ENCODE results near the gene EVI5. TPM values are rescaled to one million over a fixed set of nuclear protein-coding genes. Genes with fewer than 3 reads are reported as not detected.
A peak's percentile ranks its signal among the peaks of the same experiment; 100 is the strongest.

EVI5 gene
- total RNA-seq, 1 donor from 2014 or later, result 33.0 TPM

- H3K36me3 Mint-ChIP-seq (ENCODE audit: low read depth, unreplicated experiment), result no peaks in the 10 kb centered on the region
- H3K4me1 Mint-ChIP-seq (ENCODE audit: unreplicated experiment), result no peaks in the 10 kb centered on the region
- DNase-seq (ENCODE audit: low spot score), result no peak
- H3K27ac Mint-ChIP-seq (ENCODE audit: unreplicated experiment), result no peak overlapping the region
- no peak overlapping the region for H3K4me3 Mint-ChIP-seq (ENCODE audit: unreplicated experiment)
- H3K9me3 Mint-ChIP-seq (ENCODE audit: unreplicated experiment), result no peaks in the 10 kb centered on the region
- TF ChIP-seq CTCF (IDR thresholded peaks at IDR 0.05; ENCODE audit: unreplicated experiment), result no peak
- no peaks in the 10 kb centered on the region for H3K27me3 Mint-ChIP-seq (ENCODE audit: unreplicated experiment)
Observed at GRCh38 chr1:92820024-92820423, 35.1 kb upstream of the EVI5 start.

GRCh38 chr1:92817986-92818764 is 33.3 kb upstream of the EVI5 start:
- Mint-ChIP-seq H3K36me3 (ENCODE audit: low read depth, unreplicated experiment) (no peaks in the 10 kb centered on the region), H3K4me3 (ENCODE audit: unreplicated experiment) (no peak overlapping the region), H3K27me3 (ENCODE audit: unreplicated experiment) (no peaks in the 10 kb centered on the region), H3K4me1 (ENCODE audit: unreplicated experiment) (no peaks in the 10 kb centered on the region), H3K27ac (ENCODE audit: unreplicated experiment) (no peak overlapping the region), H3K9me3 (ENCODE audit: unreplicated experiment) (no peaks in the 10 kb centered on the region)
- DNase-seq (ENCODE audit: low spot score), result peak; percentile 18
- peak; percentile 81 for TF ChIP-seq CTCF (IDR thresholded peaks at IDR 0.05; ENCODE audit: unreplicated experiment)

- H3K4me3 Mint-ChIP-seq (ENCODE audit: unreplicated experiment), result no peak overlapping the region
- no peaks in the 10 kb centered on the region for H3K4me1 Mint-ChIP-seq (ENCODE audit: unreplicated experiment)
- H3K27me3 Mint-ChIP-seq (ENCODE audit: unreplicated experiment), result no peaks in the 10 kb centered on the region
- no peaks in the 10 kb centered on the region for H3K36me3 Mint-ChIP-seq (ENCODE audit: low read depth, unreplicated experiment)
- no peak for DNase-seq (ENCODE audit: low spot score)
- no peak overlapping the region for H3K27ac Mint-ChIP-seq (ENCODE audit: unreplicated experiment)
- H3K9me3 Mint-ChIP-seq (ENCODE audit: unreplicated experiment), result no peaks in the 10 kb centered on the region
- no peak for TF ChIP-seq CTCF (IDR thresholded peaks at IDR 0.05; ENCODE audit: unreplicated experiment)
Observed at GRCh38 chr1:92817137-92817697, 32.3 kb upstream of the EVI5 start.

GRCh38 chr1:92816732-92817131 is 31.8 kb upstream of the EVI5 start:
- TF ChIP-seq CTCF (IDR thresholded peaks at IDR 0.05; ENCODE audit: unreplicated experiment), result no peak
- no peaks in the 10 kb centered on the region for H3K27me3 Mint-ChIP-seq (ENCODE audit: unreplicated experiment)
- no peaks in the 10 kb centered on the region for H3K9me3 Mint-ChIP-seq (ENCODE audit: unreplicated experiment)
- H3K4me3 Mint-ChIP-seq (ENCODE audit: unreplicated experiment), result no peak overlapping the region
- DNase-seq (ENCODE audit: low spot score), result no peak
- no peak overlapping the region for H3K27ac Mint-ChIP-seq (ENCODE audit: unreplicated experiment)
- H3K36me3 Mint-ChIP-seq (ENCODE audit: low read depth, unreplicated experiment), result no peaks in the 10 kb centered on the region
- no peaks in the 10 kb centered on the region for H3K4me1 Mint-ChIP-seq (ENCODE audit: unreplicated experiment)

- Mint-ChIP-seq H3K27me3 (ENCODE audit: unreplicated experiment) (no peaks in the 10 kb centered on the region), H3K27ac (ENCODE audit: unreplicated experiment) (no peak overlapping the region), H3K4me3 (ENCODE audit: unreplicated experiment) (no peak overlapping the region), H3K4me1 (ENCODE audit: unreplicated experiment) (no peaks in the 10 kb centered on the region), H3K36me3 (ENCODE audit: low read depth, unreplicated experiment) (no peaks in the 10 kb centered on the region), H3K9me3 (ENCODE audit: unreplicated experiment) (no peaks in the 10 kb centered on the region)
- no peak for DNase-seq (ENCODE audit: low spot score)
- TF ChIP-seq CTCF (IDR thresholded peaks at IDR 0.05; ENCODE audit: unreplicated experiment), result no peak
Observed at GRCh38 chr1:92808381-92808780, 23.5 kb upstream of the EVI5 start.
